Ishikawa (cell line): ENCODE results near the gene WIPF1.

Experiments used
- CEBPB ChIP-seq: IDR thresholded peaks from 2 replicates; pipeline ENCODE4 v1.6.1; 2012
- CREB1 ChIP-seq: IDR thresholded peaks from 2 replicates; pipeline ENCODE4 v1.6.1; 2012; ENCODE audit warnings: low read depth
- EGR1 ChIP-seq: IDR thresholded peaks from 2 replicates; pipeline ENCODE4 v1.6.1; 2012
- EP300 ChIP-seq: IDR thresholded peaks from 2 replicates; pipeline ENCODE4 v1.6.1; 2012; ENCODE audit warnings: borderline replicate concordance
- FOXM1 ChIP-seq: IDR thresholded peaks from 2 replicates; pipeline ENCODE4 v1.6.1; 2012; ENCODE audit warnings: low read depth, borderline replicate concordance
- MAX ChIP-seq: IDR thresholded peaks from 2 replicates; pipeline ENCODE4 v1.6.1; 2012
- NFIC ChIP-seq: IDR thresholded peaks from 2 replicates; pipeline ENCODE4 v1.6.1; 2012
- RAD21 ChIP-seq: IDR thresholded peaks from 2 replicates; pipeline ENCODE4 v1.6.1; 2012; ENCODE audit warnings: low read depth
- REST ChIP-seq: IDR thresholded peaks from 2 replicates; pipeline ENCODE4 v1.6.1; 2012; ENCODE audit warnings: low read depth, mild to moderate bottlenecking
- TAF1 ChIP-seq: IDR thresholded peaks from 2 replicates; pipeline ENCODE4 v1.6.1; 2012; ENCODE audit warnings: low read depth, mild to moderate bottlenecking
- TCF12 ChIP-seq: IDR thresholded peaks from 2 replicates; pipeline ENCODE4 v1.6.1; 2012; ENCODE audit warnings: low read depth
- USF1 ChIP-seq: IDR thresholded peaks from 2 replicates; pipeline ENCODE4 v1.6.1; 2012
- YY1 ChIP-seq: IDR thresholded peaks from 2 replicates; pipeline ENCODE4 v1.6.1; 2012; ENCODE audit warnings: low read depth

GRCh38 chr2:174627216-174627615 is 29.6 kb upstream of the WIPF1 start:
- TF ChIP-seq EGR1 (no peak), REST (no peak), RAD21 (no peak), EP300 (no peak), MAX (no peak), FOXM1 (no peak), TAF1 (no peak), CEBPB (no peak), USF1 (no peak), NFIC (no peak), YY1 (no peak), CREB1 (no peak), TCF12 (no peak)
